Measurements from ENCODE around the gene GBF1.

GRCh38 chr10:102408728-102409603, 163.6 kb downstream of the GBF1 start:
- no peak for TF ChIP-seq CTCF (IDR thresholded peaks at IDR 0.05; ENCODE audit: low read depth, low read length)
- TF ChIP-seq EZH2phosphoT487 (IDR thresholded peaks at IDR 0.05; ENCODE audit: low read depth) = no peak
